Activated T-helper 1 cell treated with anti-CD3 and anti-CD28 coated beads, Interleukin-12 subunit alpha, Interleukin-12 subunit beta, Interleukin-2, Interleukin-4 antibody, amounts not matched to agents 30 ng/mL and 10 ng/mL and 1 ng/mL, durations not matched to agents 14 hours and 24 hours and 36 hours (primary cell): ENCODE data around the gene CTNND2. TPM values are rescaled to one million over a fixed set of nuclear protein-coding genes. Genes with fewer than 3 reads are reported as not detected.

Experiments
- DNase-seq: peaks from one replicate; pipeline ENCODE4 v3.0.0; 2021; ENCODE audit warnings: low spot score
- H3K27ac Mint-ChIP-seq: one replicate; pipeline ENCODE4 v1.8.0; 2021; ENCODE audit warnings: mild to moderate bottlenecking, mixed read lengths
- H3K27me3 Mint-ChIP-seq: one replicate; pipeline ENCODE4 v1.8.0; 2022; ENCODE audit warnings: mild to moderate bottlenecking, moderate library complexity, mixed read lengths; ENCODE audit not compliant: insufficient read depth
- H3K36me3 Mint-ChIP-seq: one replicate; pipeline ENCODE4 v1.8.0; 2021; ENCODE audit warnings: low read depth, mixed read lengths
- H3K4me1 Mint-ChIP-seq: one replicate; pipeline ENCODE4 v1.8.0; 2021; ENCODE audit warnings: low read depth, mixed read lengths
- H3K4me3 Mint-ChIP-seq: one replicate; pipeline ENCODE4 v1.8.0; 2021; ENCODE audit warnings: mild to moderate bottlenecking, moderate library complexity, mixed read lengths
- H3K9me3 Mint-ChIP-seq: one replicate; pipeline ENCODE4 v1.8.0; 2021; ENCODE audit warnings: mixed read lengths
- intact Hi-C: fragments of 100-400 bp; cut with micrococcal nuclease; formaldehyde crosslinking; loops from one replicate; pipeline ENCODE4 v1.15.1; 2024
- total RNA-seq: library from RNA; stranded (reverse); gene quantifications from 2 replicates; pipeline ENCODE4 v1.2.3, GENCODE V29; 2022

Gene CTNND2
- total RNA-seq, 1 donor from 2014 or later = not detected

DNA sequence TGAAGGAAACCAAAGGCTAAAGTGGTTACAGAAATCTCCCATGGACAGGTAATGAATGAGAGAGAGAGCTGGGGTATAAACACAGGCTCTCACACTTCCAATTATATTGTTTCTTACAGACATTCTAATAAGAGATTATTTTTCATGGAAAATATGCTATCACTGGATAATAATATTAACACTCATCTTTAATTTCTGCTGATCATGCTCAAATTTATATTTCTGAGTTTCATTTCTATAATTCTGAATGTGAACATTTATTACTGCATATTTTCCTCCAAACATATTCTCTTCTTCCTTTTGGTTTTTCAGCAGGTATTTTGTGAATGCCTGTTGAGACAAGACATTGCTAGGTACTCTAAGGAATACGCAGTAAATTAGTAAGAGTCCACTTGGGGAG, 733.0 kb downstream of the CTNND2 start:
- H3K27ac Mint-ChIP-seq = no peak overlapping the region
- no peaks in the 10 kb centered on the region for H3K36me3 Mint-ChIP-seq
- H3K4me1 Mint-ChIP-seq = peaks cover 7% of the 10 kb centered on the region
- intact Hi-C loops = no loop called here
- H3K9me3 Mint-ChIP-seq = no peaks in the 10 kb centered on the region
- H3K4me3 Mint-ChIP-seq = no peak overlapping the region
- no peak for DNase-seq
- H3K27me3 Mint-ChIP-seq = peaks cover 2% of the 10 kb centered on the region

DNA sequence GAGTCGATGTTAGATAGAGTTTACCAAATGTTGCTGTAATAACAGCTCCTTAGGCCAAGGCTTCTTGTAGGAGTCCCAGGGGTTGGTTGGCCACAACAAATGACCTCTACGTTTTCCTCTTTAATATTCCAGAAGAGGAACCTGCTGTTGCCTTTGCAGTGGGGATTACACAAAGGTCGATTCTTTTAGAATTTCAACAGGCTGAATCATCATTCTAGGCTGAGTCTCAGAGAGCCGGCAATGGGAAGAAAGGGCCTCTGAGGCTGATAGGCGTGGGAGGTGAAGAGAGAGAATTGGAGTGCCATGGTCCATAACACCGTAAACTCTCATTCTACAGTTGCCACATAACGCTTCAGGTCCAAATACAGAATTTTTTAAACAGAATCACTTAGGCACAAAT, 737.3 kb downstream of the CTNND2 start:
- H3K4me1 Mint-ChIP-seq = no peaks in the 10 kb centered on the region
- no peak overlapping the region for H3K27ac Mint-ChIP-seq
- DNase-seq = no peak
- intact Hi-C loops = no loop called here
- no peaks in the 10 kb centered on the region for H3K36me3 Mint-ChIP-seq
- no peak overlapping the region for H3K4me3 Mint-ChIP-seq
- H3K9me3 Mint-ChIP-seq = no peaks in the 10 kb centered on the region
- no peaks in the 10 kb centered on the region for H3K27me3 Mint-ChIP-seq

DNA sequence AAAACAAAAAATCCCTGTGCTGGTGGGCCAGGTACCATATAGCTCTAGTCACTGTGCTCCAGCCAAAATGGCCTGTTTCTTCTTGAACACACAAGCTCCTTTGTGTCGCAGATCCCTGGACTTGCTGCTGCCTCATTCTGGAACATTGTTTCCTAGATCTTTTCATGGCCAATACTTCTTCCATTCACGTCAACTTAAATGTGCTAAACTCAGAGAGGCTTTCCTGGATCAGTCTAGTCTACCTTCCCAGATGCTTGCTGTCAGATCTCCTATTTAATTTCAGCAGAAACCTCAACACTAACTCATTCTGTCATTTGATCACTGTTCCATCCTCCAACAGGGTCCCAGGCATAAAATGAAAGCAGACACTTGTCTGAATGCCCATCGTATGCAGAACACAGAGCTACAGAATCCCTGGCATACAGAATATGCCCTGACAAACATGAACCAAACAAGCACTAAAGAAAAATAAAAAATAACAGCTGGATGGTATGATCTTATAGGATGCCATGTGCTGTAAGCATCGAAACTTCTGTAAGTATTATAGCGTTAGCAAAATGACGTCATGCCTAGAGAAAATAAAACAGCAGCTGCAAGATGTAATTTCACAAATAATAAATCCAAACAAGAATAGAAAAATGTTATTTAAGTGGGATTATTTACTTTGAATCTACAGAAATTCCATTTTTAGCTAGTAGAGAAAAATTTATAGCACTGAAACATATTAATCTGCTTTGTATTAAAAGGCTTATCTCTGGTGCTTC, 739.5 kb downstream of the CTNND2 start:
- Mint-ChIP-seq H3K36me3 (no peaks in the 10 kb centered on the region), H3K27ac (no peak overlapping the region)
- DNase-seq = no peak

DNA sequence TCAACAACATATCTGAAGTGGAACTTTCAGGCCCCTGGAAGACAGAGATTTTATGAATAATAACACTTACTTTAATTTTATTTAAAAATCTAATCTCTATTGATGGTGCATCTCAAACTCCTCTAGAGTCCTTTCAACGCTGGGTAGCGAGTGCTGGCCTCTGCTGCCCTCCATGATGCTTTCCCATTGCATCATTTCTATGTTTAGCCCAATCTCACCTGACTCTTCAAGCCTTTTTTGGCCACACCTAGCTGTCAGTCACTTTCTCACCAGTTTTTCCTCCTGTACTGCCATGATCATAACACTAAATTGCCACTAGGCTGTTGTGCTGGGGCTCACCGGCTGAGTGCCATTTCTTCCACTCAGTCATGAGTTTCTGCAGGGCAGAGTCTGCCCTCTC, 747.1 kb downstream of the CTNND2 start:
- Mint-ChIP-seq H3K4me1 (no peaks in the 10 kb centered on the region), H3K36me3 (no peaks in the 10 kb centered on the region), H3K4me3 (no peak overlapping the region), H3K27ac (no peak overlapping the region), H3K27me3 (peaks cover 2% of the 10 kb centered on the region), H3K9me3 (no peaks in the 10 kb centered on the region)
- intact Hi-C loops = no loop called here
- no peak for DNase-seq

More for the DNA sequence above, 739.5 kb downstream of the CTNND2 start:
- Mint-ChIP-seq H3K4me3 (no peak overlapping the region), H3K27me3 (no peaks in the 10 kb centered on the region), H3K9me3 (no peaks in the 10 kb centered on the region), H3K4me1 (no peaks in the 10 kb centered on the region)
- intact Hi-C loops = no loop called here

DNA sequence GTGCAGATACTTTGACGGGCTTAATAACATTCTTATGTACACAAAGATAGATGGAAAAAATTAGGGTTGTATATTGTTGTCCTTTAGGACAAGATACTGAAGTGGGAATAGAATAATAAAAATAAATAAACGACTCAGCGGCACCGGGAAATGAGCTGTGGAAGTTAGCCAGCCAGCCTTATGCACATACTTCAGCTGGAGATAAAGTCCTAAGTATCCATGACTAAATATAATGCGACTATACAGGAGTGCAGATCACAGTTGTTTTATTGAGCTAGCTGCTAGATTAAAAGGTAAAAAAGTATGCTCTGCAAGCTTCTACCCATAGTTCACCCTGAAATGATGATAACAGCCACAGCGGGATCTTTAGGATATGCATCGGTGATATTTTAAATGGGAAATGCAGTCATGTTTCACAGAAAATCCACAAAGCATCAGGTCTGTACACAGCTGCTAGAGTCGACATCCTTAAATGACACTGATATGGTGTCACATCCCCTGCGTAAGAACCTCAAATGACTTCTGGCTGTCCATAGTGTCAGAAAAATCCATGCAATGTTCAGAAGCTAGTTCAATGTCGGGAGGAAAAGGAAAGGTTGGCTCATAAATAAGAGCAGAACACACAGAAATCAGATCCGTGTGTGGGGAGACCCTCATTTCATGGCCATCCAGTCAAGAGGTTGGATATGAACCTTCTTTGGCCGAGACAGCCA, 750.4 kb downstream of the CTNND2 start:
- Mint-ChIP-seq H3K27me3 (peaks cover 2% of the 10 kb centered on the region), H3K4me1 (no peaks in the 10 kb centered on the region), H3K9me3 (no peaks in the 10 kb centered on the region), H3K36me3 (no peaks in the 10 kb centered on the region), H3K4me3 (no peak overlapping the region), H3K27ac (no peak overlapping the region)
- intact Hi-C loops = no loop called here
- no peak for DNase-seq

DNA sequence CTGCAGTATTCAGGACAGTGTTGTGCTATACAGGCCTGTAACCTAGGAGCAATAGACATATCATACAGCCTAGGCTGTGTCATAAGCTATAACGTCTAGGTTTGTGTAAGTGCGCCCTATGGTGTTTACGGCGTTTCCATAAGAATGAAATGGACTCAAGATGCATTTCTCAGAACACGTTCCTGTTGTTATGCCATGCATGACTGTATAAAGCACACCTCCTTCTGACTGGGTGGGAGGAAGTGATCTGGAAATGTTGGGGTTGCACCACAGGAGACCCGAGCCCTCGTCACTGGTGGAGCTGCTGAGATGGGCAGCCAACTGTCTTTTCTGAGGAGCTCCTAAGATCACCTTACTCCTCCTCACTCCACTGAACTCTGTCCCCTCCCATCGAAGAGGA, 751.9 kb downstream of the CTNND2 start:
- no peaks in the 10 kb centered on the region for H3K36me3 Mint-ChIP-seq
- no peaks in the 10 kb centered on the region for H3K27me3 Mint-ChIP-seq
- intact Hi-C loops = no loop called here
- no peaks in the 10 kb centered on the region for H3K9me3 Mint-ChIP-seq
- no peak overlapping the region for H3K27ac Mint-ChIP-seq
- no peak overlapping the region for H3K4me3 Mint-ChIP-seq
- no peak for DNase-seq
- no peaks in the 10 kb centered on the region for H3K4me1 Mint-ChIP-seq

DNA sequence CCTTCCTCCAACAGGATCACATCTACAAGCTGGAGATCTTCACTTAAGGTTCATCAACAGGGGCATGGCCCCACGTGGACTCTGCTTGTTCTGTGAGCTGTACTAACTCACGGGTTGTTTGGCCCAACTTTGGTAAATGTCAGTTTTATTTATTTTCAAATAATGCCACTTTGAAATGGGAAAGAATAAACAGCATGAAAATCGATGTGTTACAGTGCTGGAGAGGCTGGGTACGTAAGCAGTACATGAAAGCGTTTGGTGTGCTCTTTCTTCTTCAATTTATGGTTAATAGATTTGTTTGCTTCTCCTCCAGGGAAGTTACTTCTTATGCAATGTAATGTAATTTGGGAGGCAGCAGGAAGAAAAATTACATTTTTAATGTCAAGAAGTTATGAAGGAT, 753.3 kb downstream of the CTNND2 start:
- H3K27ac Mint-ChIP-seq = no peak overlapping the region
- no peaks in the 10 kb centered on the region for H3K27me3 Mint-ChIP-seq
- DNase-seq = no peak
- intact Hi-C loops = no loop called here
- H3K4me1 Mint-ChIP-seq = no peaks in the 10 kb centered on the region
- no peaks in the 10 kb centered on the region for H3K36me3 Mint-ChIP-seq
- no peaks in the 10 kb centered on the region for H3K9me3 Mint-ChIP-seq
- no peak overlapping the region for H3K4me3 Mint-ChIP-seq

DNA sequence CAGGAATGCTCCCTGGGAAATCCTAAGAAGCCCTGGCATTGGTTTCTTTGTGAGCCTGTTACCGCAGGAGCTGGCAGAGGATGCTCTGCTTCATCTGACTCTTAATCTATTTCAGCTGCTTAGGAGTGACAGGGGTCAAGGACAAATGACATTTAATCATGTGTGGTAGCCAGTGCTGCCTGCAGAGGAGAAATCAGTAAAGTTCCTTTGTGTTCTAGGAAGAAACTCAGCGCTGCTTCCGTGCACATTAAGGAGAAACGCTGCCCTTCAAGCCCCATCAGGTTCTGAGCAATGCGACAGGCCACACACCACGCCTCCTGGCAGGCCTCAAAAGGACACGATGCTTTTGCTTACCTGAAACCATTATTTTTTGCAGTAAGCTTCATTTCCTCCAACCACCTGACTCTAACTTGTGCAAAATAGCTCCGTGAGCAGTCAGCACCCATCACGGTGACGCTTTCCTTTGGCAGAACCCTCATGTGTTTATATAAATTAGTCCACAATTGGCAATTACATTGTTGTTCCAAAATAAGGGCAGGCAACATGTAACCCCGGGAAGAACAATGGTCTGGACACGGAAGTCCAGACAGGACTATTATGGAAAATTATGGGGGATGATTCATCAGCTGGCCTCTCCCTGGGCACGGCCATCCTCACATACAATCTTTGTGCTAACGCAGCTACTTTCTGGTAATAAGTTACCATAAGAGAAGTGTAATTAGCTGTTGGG, 755.3 kb downstream of the CTNND2 start:
- no peak overlapping the region for H3K27ac Mint-ChIP-seq
- no peaks in the 10 kb centered on the region for H3K36me3 Mint-ChIP-seq
- H3K27me3 Mint-ChIP-seq = no peaks in the 10 kb centered on the region
- no peak overlapping the region for H3K4me3 Mint-ChIP-seq
- H3K4me1 Mint-ChIP-seq = no peaks in the 10 kb centered on the region
- intact Hi-C loops = no loop called here
- H3K9me3 Mint-ChIP-seq = no peaks in the 10 kb centered on the region
- DNase-seq = no peak

DNA sequence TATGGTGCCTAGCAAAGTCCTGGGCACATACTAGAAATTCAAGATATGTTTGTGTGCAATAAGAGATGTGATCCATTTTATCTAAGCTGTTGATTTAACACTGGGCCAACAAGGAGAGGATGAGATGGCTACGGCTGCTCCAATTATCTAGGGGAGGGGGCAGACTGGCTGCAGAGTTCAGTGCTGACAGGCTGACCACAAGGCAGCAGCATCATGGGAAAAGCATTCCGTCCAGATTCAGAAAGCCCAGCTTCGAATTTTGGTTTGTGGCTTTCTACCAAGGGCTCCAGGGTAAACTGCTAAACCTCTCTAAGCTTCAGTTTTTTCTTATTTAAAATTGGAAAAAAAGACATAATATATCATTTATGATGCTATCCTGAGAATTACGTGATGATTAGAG, 758.1 kb downstream of the CTNND2 start:
- intact Hi-C loops = no loop called here
- H3K4me3 Mint-ChIP-seq = no peak overlapping the region
- no peaks in the 10 kb centered on the region for H3K9me3 Mint-ChIP-seq
- no peaks in the 10 kb centered on the region for H3K36me3 Mint-ChIP-seq
- no peak for DNase-seq
- no peak overlapping the region for H3K27ac Mint-ChIP-seq
- H3K27me3 Mint-ChIP-seq = no peaks in the 10 kb centered on the region
- H3K4me1 Mint-ChIP-seq = no peaks in the 10 kb centered on the region

DNA sequence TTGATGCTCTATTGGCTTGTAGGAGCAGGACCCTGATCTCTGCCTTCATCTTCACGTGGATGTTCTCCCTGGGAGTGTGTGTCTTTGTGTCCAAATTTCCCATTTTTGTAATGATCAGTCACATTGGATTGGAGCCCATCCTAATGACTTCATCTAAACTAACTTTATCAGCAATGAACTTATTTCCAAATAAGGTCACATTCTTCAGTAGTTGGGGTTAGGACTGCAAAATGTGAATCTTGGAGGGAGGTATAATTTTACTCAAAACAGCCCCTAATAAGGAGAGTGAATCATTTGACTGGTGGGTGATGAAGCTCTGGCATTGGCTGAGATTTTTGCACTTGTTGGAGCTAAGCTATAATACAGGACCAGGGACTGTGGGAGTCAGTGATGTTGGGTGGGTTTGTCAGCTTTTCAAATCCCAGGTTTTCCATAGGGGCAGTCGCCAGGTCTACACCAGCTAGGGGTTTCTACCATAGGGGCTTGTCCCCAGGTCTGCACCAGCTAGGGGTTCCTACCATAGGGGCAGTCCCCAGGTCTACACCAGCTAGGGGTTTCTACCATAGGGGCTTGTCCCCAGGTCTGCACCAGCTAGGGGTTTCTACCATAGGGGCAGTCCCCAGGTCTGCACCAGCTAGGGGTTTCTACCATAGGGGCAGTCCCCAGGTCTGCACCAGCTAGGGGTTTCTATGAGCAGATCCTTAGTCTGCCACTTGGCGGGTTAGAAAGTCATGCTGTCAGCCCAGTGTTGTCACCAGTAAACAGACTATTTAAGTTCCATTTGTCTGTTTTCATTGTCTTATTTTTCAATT, 760.6 kb downstream of the CTNND2 start:
- no peaks in the 10 kb centered on the region for H3K36me3 Mint-ChIP-seq
- no peak for DNase-seq
- H3K27ac Mint-ChIP-seq = no peak overlapping the region
- no peak overlapping the region for H3K4me3 Mint-ChIP-seq
- no peaks in the 10 kb centered on the region for H3K4me1 Mint-ChIP-seq
- H3K27me3 Mint-ChIP-seq = no peaks in the 10 kb centered on the region
- intact Hi-C loops = no loop called here
- no peaks in the 10 kb centered on the region for H3K9me3 Mint-ChIP-seq

DNA sequence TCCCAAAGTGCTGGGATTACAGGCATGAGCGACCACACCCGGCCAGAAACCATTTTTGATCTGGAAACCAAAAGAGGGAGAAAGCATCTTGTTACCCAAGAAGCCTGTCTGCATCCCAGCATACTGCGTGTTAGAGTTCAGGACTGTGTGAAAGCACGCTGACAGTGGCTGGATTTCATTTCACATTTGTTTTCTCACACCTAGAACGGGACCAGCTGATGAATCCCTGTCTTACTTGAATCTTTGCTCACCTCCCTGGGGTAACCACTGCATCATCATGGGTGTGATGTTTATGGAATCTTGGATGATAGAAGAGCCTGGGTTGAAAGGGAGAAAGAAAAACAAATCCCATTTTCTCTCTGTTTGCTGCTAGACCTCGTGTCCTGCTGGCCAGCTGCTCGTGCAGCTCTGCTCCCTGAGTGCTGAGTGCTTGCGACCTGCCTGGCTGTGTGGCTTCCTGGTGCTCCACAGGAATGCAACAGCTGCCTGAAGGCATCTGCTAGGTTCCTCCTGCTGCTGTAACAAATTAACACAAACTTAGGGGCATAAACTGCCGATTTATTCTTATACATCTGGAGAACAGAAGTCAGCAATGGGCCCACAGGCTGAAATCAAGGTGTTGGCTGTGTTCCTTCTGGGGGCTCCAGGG, 764.9 kb downstream of the CTNND2 start:
- no peak for DNase-seq
- Mint-ChIP-seq H3K27ac (no peak overlapping the region), H3K27me3 (peaks cover 2% of the 10 kb centered on the region), H3K4me3 (no peak overlapping the region), H3K4me1 (no peaks in the 10 kb centered on the region), H3K36me3 (no peaks in the 10 kb centered on the region), H3K9me3 (no peaks in the 10 kb centered on the region)
- intact Hi-C loops = no loop called here

DNA sequence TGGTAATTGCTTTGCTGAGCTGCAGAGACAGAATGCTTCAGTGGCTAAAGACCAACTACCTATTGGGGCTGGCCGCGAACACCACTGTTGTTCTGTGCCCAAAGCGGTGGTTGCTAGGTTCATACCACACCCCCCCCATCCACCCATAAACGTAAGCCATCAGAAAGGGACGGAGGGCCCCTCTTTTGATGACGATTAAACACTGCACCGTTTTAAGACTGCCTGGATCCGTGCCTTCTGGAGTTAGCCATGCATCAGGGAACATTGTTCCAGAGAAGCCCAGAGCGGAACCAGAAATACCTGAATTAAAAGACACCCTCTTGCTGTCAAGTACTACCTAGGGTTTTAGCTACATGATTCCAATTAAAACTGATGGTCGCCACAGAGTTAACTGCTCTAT, 774.1 kb downstream of the CTNND2 start:
- H3K36me3 Mint-ChIP-seq = no peaks in the 10 kb centered on the region
- DNase-seq = no peak
- H3K27me3 Mint-ChIP-seq = no peaks in the 10 kb centered on the region
- no peaks in the 10 kb centered on the region for H3K4me1 Mint-ChIP-seq
- H3K9me3 Mint-ChIP-seq = no peaks in the 10 kb centered on the region
- H3K27ac Mint-ChIP-seq = no peak overlapping the region
- no peak overlapping the region for H3K4me3 Mint-ChIP-seq
- intact Hi-C loops = no loop called here
